HepG2 (cell line): ENCODE results near the gene RNF208. TPM values are rescaled to one million over a fixed set of nuclear protein-coding genes. Genes with fewer than 3 reads are reported as not detected.

Source experiments
- AHR ChIP-seq: IDR thresholded peaks from 2 replicates; pipeline ENCODE4 v1.6.1; 2018; ENCODE audit warnings: missing genetic modification reagents, missing compliant biosample characterization
- GATAD2A ChIP-seq: IDR thresholded peaks from 2 replicates; pipeline ENCODE4 v1.6.1; 2016
- GTF3A ChIP-seq: sonication (generic); formaldehyde crosslinking; conservative IDR thresholded peaks from 2 replicates; pipeline ENCODE4 v1.4.0; 2020; ENCODE audit warnings: mild to moderate bottlenecking, missing genetic modification reagents
- HDAC2 ChIP-seq: sonication (generic); formaldehyde crosslinking; IDR thresholded peaks from 2 replicates; pipeline ENCODE4 v1.4.0; 2020; ENCODE audit warnings: missing genetic modification reagents
- MEIS2 ChIP-seq: sonication (generic); formaldehyde crosslinking; IDR thresholded peaks from 2 replicates; pipeline ENCODE4 v1.9.0; 2021; ENCODE audit warnings: mild to moderate bottlenecking, missing genetic modification reagents
- NFKBIZ ChIP-seq: IDR thresholded peaks from 2 replicates; pipeline ENCODE4 v1.6.1; 2018; ENCODE audit warnings: missing genetic modification reagents, missing compliant biosample characterization
- RBM22 ChIP-seq: fragments of 200-400 bp; formaldehyde crosslinking; optimal IDR thresholded peaks from 2 replicates; pipeline ENCODE3; 2017; ENCODE audit warnings: mild to moderate bottlenecking, low read length, moderate library complexity
- ZBTB20 ChIP-seq: sonication (generic); formaldehyde crosslinking; IDR thresholded peaks from 2 replicates; pipeline ENCODE4 v1.8.1; 2023; ENCODE audit warnings: missing genetic modification reagents, low read depth, mild to moderate bottlenecking, borderline replicate concordance
- ZNF496 ChIP-seq: sonication (generic); formaldehyde crosslinking; IDR thresholded peaks from 2 replicates; pipeline ENCODE4 v1.8.1; 2023; ENCODE audit warnings: mild to moderate bottlenecking, moderate library complexity, missing genetic modification reagents; ENCODE audit not compliant: insufficient replicate concordance
- ZNF549 ChIP-seq: sonication (generic); formaldehyde crosslinking; IDR thresholded peaks from 2 replicates; pipeline ENCODE4 v1.5.0; 2020; ENCODE audit warnings: missing genetic modification reagents
- ZNF775 ChIP-seq: sonication (generic); formaldehyde crosslinking; IDR thresholded peaks from 2 replicates; pipeline ENCODE4 v1.4.0; 2020; ENCODE audit warnings: missing genetic modification reagents, mild to moderate bottlenecking, moderate library complexity, borderline replicate concordance
- ZZZ3 ChIP-seq: sonication (generic); formaldehyde crosslinking; IDR thresholded peaks from 2 replicates; pipeline ENCODE4 v1.4.0; 2020; ENCODE audit warnings: missing genetic modification reagents, mild to moderate bottlenecking, borderline replicate concordance
- polyA plus RNA-seq, 8 experiments: library from polyadenylated mRNA; depleted of rRNA in 3 of 8; stranded (reverse) in 7 of 8; unstranded in 1 of 8; fragments of >200 nt; fragmentation: Illumina TruSeq in 4 of 8; extraction: Trizol in 4 of 8; gene quantifications; 2 replicates each; pipeline versions ENCODE4 v1.2.1 to v1.2.3, GENCODE V29; 2011 to 2016; ENCODE audit warnings: low read depth in 4 of 8, missing spikeins in 1 of 8, mixed read lengths in 1 of 8; ENCODE audit not compliant: insufficient read depth in 1 of 8
- total RNA-seq, 5 experiments: library from RNA; depleted of rRNA; stranded (reverse); fragments of >200 nt; fragmentation: Illumina TruSeq; extraction: Trizol; gene quantifications; 2 replicates each; pipeline ENCODE4 v1.2.3, GENCODE V29; 2016; ENCODE audit warnings: low read depth in 1 of 5
- TF ChIP-seq, protein P1 (sequence below): sonication (generic); formaldehyde crosslinking; IDR thresholded peaks from 2 replicates; pipeline ENCODE4 v1.8.1; 2023; ENCODE audit warnings: mild to moderate bottlenecking, missing genetic modification reagents
- TF ChIP-seq, protein P2 (sequence below): sonication (generic); formaldehyde crosslinking; IDR thresholded peaks from 2 replicates; pipeline ENCODE4 v1.4.0; 2020; ENCODE audit warnings: missing genetic modification reagents
- TF ChIP-seq, protein P3 (sequence below): sonication (generic); formaldehyde crosslinking; IDR thresholded peaks from 2 replicates; pipeline ENCODE4 v1.5.1; 2020; ENCODE audit warnings: mild to moderate bottlenecking, missing genetic modification reagents
- TF ChIP-seq, protein P4 (sequence below): sonication (generic); formaldehyde crosslinking; IDR thresholded peaks from 2 replicates; pipeline ENCODE4 v1.5.1; 2020; ENCODE audit warnings: missing genetic modification reagents, mild to moderate bottlenecking, borderline replicate concordance
- TF ChIP-seq, protein P5 (sequence below): sonication (generic); formaldehyde crosslinking; IDR thresholded peaks from 2 replicates; pipeline ENCODE4 v1.5.1; 2020; ENCODE audit warnings: mild to moderate bottlenecking, missing genetic modification reagents, moderate library complexity

The RNF208 gene
- total and polyA plus RNA-seq, 2 of the 13 experiments (the other 11 are each of a cell fraction or from before 2014, with no cell fraction given): 1.6 to 2.1 TPM

DNA sequence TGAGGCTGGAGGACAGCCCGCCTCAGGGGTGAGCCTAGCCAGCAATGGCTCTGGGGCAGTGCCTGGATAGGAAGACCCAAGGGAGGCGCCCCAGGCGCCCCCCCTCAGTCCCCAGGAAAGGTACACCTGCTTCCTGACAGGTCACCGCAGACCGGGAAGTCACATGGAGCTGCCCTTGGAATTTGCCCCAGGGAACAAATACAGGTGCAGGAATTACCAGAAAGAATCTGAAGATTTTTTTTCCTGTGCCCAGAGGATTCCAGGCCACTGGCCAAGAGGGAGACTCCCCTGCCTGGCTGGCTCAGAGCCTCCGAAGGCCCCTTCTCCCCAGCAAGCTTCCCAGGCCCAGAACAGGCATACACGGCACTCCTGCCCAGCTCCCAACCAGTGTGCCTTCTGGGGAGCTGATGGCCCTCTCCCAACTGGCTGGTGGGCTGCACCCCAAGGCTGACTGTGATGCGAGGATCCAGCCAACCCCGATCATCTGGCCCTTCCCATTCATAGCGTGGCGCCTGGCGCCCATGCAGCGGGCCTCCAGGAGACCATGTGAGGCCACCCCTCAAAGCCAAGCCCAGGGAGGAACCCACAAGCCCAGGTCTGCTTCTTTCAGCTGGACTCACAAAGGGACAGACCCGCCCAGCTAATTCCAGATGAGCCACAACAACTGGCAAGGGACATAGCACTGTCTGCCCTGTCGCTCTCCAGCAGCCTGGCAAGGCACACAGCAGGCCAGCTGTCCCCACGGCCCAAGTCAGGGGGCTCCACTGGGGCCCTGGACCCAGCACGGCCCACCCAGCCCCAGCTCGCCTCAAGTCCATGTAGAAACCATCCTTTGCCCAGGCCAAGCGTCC, 23.8 kb downstream of the RNF208 start (continued):
- TF ChIP-seq ZNF775 (CRISPR knock-in tag): no peak
- TF ChIP-seq MEIS2 (CRISPR knock-in tag): no peak
- TF ChIP-seq GATAD2A (CRISPR knock-in tag): peak; percentile 59; the same call in 1 of the 2 replicates
- TF ChIP-seq, protein P1, sequence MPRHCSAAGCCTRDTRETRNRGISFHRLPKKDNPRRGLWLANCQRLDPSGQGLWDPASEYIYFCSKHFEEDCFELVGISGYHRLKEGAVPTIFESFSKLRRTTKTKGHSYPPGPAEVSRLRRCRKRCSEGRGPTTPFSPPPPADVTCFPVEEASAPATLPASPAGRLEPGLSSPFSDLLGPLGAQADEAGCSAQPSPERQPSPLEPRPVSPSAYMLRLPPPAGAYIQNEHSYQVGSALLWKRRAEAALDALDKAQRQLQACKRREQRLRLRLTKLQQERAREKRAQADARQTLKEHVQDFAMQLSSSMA (CRISPR knock-in tag): no peak
- TF ChIP-seq, protein P2, sequence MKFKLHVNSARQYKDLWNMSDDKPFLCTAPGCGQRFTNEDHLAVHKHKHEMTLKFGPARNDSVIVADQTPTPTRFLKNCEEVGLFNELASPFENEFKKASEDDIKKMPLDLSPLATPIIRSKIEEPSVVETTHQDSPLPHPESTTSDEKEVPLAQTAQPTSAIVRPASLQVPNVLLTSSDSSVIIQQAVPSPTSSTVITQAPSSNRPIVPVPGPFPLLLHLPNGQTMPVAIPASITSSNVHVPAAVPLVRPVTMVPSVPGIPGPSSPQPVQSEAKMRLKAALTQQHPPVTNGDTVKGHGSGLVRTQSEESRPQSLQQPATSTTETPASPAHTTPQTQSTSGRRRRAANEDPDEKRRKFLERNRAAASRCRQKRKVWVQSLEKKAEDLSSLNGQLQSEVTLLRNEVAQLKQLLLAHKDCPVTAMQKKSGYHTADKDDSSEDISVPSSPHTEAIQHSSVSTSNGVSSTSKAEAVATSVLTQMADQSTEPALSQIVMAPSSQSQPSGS: no peak
- TF ChIP-seq NFKBIZ (CRISPR knock-in tag): no peak
- TF ChIP-seq RBM22: no peak
- TF ChIP-seq GTF3A (CRISPR knock-in tag): no peak
- TF ChIP-seq, protein P3, sequence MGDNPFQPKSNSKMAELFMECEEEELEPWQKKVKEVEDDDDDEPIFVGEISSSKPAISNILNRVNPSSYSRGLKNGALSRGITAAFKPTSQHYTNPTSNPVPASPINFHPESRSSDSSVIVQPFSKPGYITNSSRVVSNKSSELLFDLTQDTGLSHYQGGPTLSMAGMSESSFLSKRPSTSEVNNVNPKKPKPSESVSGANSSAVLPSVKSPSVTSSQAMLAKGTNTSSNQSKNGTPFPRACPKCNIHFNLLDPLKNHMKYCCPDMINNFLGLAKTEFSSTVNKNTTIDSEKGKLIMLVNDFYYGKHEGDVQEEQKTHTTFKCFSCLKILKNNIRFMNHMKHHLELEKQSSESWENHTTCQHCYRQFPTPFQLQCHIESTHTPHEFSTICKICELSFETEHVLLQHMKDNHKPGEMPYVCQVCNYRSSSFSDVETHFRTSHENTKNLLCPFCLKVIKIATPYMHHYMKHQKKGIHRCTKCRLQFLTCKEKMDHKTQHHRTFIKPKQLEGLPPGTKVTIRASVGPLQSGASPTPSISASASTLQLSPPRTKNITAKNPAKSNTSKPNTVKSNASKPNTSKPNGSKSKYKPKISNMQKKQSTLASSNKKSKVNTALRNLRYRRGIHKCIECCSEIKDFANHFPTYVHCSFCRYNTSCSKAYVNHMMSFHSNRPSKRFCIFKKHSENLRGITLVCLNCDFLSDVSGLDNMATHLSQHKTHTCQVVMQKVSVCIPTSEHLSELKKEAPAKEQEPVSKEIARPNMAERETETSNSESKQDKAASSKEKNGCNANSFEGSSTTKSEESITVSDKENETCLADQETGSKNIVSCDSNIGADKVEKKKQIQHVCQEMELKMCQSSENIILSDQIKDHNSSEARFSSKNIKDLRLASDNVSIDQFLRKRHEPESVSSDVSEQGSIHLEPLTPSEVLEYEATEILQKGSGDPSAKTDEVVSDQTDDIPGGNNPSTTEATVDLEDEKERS: no peak
- no peak for TF ChIP-seq ZNF549 (CRISPR knock-in tag)
- TF ChIP-seq HDAC2 (CRISPR knock-in tag): no peak
- no peak for TF ChIP-seq ZBTB20 (CRISPR knock-in tag)
- no peak for TF ChIP-seq AHR (CRISPR knock-in tag)
- TF ChIP-seq ZZZ3: no peak
- TF ChIP-seq, protein P4, sequence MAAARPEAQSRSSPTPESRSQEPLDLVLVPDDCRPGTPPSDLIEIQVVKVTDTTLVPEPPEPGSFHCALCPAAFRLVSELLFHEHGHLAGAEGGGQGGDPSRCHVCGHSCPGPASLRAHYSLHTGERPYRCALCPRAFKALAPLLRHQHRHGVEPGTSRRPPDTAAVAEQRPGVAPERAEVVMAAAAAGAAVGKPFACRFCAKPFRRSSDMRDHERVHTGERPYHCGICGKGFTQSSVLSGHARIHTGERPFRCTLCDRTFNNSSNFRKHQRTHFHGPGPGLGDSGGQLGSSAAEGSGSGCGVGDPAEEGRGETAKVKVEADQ (CRISPR knock-in tag): no peak; the same call in 1 of the 2 replicates
- no peak for TF ChIP-seq ZNF496
- TF ChIP-seq, protein P5, sequence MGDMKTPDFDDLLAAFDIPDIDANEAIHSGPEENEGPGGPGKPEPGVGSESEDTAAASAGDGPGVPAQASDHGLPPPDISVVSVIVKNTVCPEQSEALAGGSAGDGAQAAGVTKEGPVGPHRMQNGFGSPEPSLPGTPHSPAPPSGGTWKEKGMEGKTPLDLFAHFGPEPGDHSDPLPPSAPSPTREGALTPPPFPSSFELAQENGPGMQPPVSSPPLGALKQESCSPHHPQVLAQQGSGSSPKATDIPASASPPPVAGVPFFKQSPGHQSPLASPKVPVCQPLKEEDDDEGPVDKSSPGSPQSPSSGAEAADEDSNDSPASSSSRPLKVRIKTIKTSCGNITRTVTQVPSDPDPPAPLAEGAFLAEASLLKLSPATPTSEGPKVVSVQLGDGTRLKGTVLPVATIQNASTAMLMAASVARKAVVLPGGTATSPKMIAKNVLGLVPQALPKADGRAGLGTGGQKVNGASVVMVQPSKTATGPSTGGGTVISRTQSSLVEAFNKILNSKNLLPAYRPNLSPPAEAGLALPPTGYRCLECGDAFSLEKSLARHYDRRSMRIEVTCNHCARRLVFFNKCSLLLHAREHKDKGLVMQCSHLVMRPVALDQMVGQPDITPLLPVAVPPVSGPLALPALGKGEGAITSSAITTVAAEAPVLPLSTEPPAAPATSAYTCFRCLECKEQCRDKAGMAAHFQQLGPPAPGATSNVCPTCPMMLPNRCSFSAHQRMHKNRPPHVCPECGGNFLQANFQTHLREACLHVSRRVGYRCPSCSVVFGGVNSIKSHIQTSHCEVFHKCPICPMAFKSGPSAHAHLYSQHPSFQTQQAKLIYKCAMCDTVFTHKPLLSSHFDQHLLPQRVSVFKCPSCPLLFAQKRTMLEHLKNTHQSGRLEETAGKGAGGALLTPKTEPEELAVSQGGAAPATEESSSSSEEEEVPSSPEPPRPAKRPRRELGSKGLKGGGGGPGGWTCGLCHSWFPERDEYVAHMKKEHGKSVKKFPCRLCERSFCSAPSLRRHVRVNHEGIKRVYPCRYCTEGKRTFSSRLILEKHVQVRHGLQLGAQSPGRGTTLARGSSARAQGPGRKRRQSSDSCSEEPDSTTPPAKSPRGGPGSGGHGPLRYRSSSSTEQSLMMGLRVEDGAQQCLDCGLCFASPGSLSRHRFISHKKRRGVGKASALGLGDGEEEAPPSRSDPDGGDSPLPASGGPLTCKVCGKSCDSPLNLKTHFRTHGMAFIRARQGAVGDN (CRISPR knock-in tag): peak; percentile 46
